WTC11 (cell line): ENCODE data around the gene TNS2. TPM values are rescaled to one million over a fixed set of nuclear protein-coding genes. Genes with fewer than 3 reads are reported as not detected.

Source experiments
- ATAC-seq: fragments of 200-7000 bp; cut with Tn5 transposase; 2 replicates; pipeline ENCODE4 v1.10.0; 2021; ENCODE audit warnings: mild to moderate bottlenecking, moderate library complexity
- CTCF ChIA-PET: fragments of 300-600 bp; sonication (Branson Sonifier 250); formaldehyde crosslinking; loops from one replicate; lab custom pipeline; 2021; ENCODE audit warnings: antibody characterized with exemption; lab: Charles Lee
- POLR2A ChIA-PET: fragments of 350-600 bp; sonication (Branson Sonifier 250); formaldehyde crosslinking; loops from one replicate; lab custom pipeline; 2021; ENCODE audit warnings: antibody characterized with exemption; lab: Charles Lee
- DNase-seq: peaks from one replicate; pipeline ENCODE4 v3.0.0; 2021; ENCODE audit warnings: low spot score
- H3K27ac Mint-ChIP-seq: 2 replicates; pipeline ENCODE4 v1.8.0; 2021; ENCODE audit warnings: mixed read lengths
- H3K27me3 Mint-ChIP-seq: 2 replicates; pipeline ENCODE4 v1.8.0; 2021; ENCODE audit warnings: low read depth, mild to moderate bottlenecking, moderate library complexity, mixed read lengths
- H3K36me3 Mint-ChIP-seq: 2 replicates; pipeline ENCODE4 v1.8.0; 2021; ENCODE audit warnings: mixed read lengths
- H3K4me1 Mint-ChIP-seq: 2 replicates; pipeline ENCODE4 v1.8.0; 2022; ENCODE audit warnings: mixed read lengths
- H3K4me3 Mint-ChIP-seq: 2 replicates; pipeline ENCODE4 v1.8.0; 2021; ENCODE audit warnings: mild to moderate bottlenecking, moderate library complexity, mixed read lengths
- H3K9me3 Mint-ChIP-seq: 2 replicates; pipeline ENCODE4 v1.8.0; 2021; ENCODE audit warnings: mixed read lengths
- AFF4 ChIP-seq: sonication (generic); formaldehyde crosslinking; IDR thresholded peaks from 2 replicates; pipeline ENCODE4 v1.8.1; 2023; ENCODE audit warnings: mild to moderate bottlenecking, missing genetic modification reagents, borderline replicate concordance
- E2F5 ChIP-seq: sonication (generic); formaldehyde crosslinking; IDR thresholded peaks from 2 replicates; pipeline ENCODE4 v1.8.1; 2022; ENCODE audit warnings: mild to moderate bottlenecking, moderate library complexity, missing genetic modification reagents
- FOXK1 ChIP-seq: sonication (generic); formaldehyde crosslinking; IDR thresholded peaks from 2 replicates; pipeline ENCODE4 v1.8.0; 2022; ENCODE audit warnings: mild to moderate bottlenecking, moderate library complexity, missing genetic modification reagents
- JAZF1 ChIP-seq: fragments of 250-450 bp; sonication (Bioruptor Pico); IDR thresholded peaks from 2 replicates; pipeline ENCODE4 v1.9.0; 2021; ENCODE audit warnings: moderate library complexity, mild to moderate bottlenecking, inconsistent platforms
- MLX ChIP-seq: sonication (generic); formaldehyde crosslinking; IDR thresholded peaks from 2 replicates; pipeline ENCODE4 v1.8.1; 2023; ENCODE audit warnings: mild to moderate bottlenecking, missing genetic modification reagents, moderate library complexity
- NR2C2 ChIP-seq: sonication (generic); formaldehyde crosslinking; IDR thresholded peaks from 2 replicates; pipeline ENCODE4 v1.8.0; 2022; ENCODE audit warnings: mild to moderate bottlenecking, missing genetic modification reagents
- RELA ChIP-seq: sonication (generic); formaldehyde crosslinking; IDR thresholded peaks from 2 replicates; pipeline ENCODE4 v1.8.1; 2022; ENCODE audit warnings: missing genetic modification reagents, mild to moderate bottlenecking, borderline replicate concordance
- RORB ChIP-seq: fragments of 250-450 bp; sonication (Bioruptor Pico); IDR thresholded peaks from 2 replicates; pipeline ENCODE4 v1.9.0; 2021; ENCODE audit warnings: mild to moderate bottlenecking
- SMAD4 ChIP-seq: sonication (generic); formaldehyde crosslinking; IDR thresholded peaks from 2 replicates; pipeline ENCODE4 v1.8.0; 2022; ENCODE audit warnings: mild to moderate bottlenecking, missing genetic modification reagents
- USF2 ChIP-seq: sonication (generic); formaldehyde crosslinking; IDR thresholded peaks from 2 replicates; pipeline ENCODE4 v1.8.1; 2023; ENCODE audit warnings: mild to moderate bottlenecking, missing genetic modification reagents, moderate library complexity
- total RNA-seq: library from RNA; stranded (reverse); gene quantifications from 3 replicates; pipeline ENCODE4 v1.2.3, GENCODE V29; 2021
- TF ChIP-seq, protein P1 (sequence below): sonication (generic); formaldehyde crosslinking; IDR thresholded peaks from 2 replicates; pipeline ENCODE4 v1.8.0; 2022; ENCODE audit warnings: missing genetic modification reagents

TNS2 gene
- total RNA-seq, 1 experiment from 2014 or later = 7.7 TPM

DNA sequence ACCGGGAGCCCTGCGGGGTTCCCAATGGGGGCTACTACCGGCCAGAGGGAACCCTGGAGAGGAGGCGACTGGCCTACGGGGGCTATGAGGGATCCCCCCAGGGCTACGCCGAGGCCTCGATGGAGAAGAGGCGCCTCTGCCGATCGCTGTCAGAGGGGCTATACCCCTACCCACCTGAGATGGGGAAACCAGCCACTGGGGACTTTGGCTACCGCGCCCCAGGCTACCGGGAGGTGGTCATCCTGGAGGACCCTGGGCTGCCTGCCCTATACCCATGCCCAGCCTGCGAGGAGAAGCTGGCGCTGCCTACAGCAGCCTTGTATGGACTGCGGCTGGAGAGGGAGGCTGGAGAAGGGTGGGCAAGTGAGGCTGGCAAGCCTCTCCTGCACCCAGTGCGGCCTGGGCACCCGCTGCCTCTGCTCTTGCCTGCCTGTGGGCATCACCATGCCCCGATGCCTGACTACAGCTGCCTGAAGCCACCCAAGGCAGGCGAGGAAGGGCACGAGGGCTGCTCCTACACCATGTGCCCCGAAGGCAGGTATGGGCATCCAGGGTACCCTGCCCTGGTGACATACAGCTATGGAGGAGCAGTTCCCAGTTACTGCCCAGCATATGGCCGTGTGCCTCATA lies 9.7 kb downstream of the TNS2 start:
- ATAC-seq = no peak

GRCh38 chr12:53060064-53060720 lies 10.3 kb downstream of the TNS2 start:
- H3K4me1 Mint-ChIP-seq = peaks cover 7% of the 10 kb centered on the region
- no peak for ATAC-seq
- H3K9me3 Mint-ChIP-seq = no peaks in the 10 kb centered on the region
- H3K27ac Mint-ChIP-seq = no peak overlapping the region
- no peak for DNase-seq
- POLR2A ChIA-PET = no interaction called here
- H3K4me3 Mint-ChIP-seq = no peak overlapping the region
- H3K36me3 Mint-ChIP-seq = no peaks in the 10 kb centered on the region
- no peak for TF ChIP-seq AFF4 (CRISPR knock-in tag)
- TF ChIP-seq JAZF1 (CRISPR knock-in tag) = no peak
- TF ChIP-seq MLX (CRISPR knock-in tag) = no peak
- no peak for TF ChIP-seq SMAD4
- no peak for TF ChIP-seq RELA (CRISPR knock-in tag)
- no peak for TF ChIP-seq USF2 (CRISPR knock-in tag)
- TF ChIP-seq, protein P1, sequence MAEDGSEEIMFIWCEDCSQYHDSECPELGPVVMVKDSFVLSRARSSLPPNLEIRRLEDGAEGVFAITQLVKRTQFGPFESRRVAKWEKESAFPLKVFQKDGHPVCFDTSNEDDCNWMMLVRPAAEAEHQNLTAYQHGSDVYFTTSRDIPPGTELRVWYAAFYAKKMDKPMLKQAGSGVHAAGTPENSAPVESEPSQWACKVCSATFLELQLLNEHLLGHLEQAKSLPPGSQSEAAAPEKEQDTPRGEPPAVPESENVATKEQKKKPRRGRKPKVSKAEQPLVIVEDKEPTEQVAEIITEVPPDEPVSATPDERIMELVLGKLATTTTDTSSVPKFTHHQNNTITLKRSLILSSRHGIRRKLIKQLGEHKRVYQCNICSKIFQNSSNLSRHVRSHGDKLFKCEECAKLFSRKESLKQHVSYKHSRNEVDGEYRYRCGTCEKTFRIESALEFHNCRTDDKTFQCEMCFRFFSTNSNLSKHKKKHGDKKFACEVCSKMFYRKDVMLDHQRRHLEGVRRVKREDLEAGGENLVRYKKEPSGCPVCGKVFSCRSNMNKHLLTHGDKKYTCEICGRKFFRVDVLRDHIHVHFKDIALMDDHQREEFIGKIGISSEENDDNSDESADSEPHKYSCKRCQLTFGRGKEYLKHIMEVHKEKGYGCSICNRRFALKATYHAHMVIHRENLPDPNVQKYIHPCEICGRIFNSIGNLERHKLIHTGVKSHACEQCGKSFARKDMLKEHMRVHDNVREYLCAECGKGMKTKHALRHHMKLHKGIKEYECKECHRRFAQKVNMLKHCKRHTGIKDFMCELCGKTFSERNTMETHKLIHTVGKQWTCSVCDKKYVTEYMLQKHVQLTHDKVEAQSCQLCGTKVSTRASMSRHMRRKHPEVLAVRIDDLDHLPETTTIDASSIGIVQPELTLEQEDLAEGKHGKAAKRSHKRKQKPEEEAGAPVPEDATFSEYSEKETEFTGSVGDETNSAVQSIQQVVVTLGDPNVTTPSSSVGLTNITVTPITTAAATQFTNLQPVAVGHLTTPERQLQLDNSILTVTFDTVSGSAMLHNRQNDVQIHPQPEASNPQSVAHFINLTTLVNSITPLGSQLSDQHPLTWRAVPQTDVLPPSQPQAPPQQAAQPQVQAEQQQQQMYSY = no peak
- no peak for TF ChIP-seq NR2C2 (CRISPR knock-in tag)
- TF ChIP-seq RORB (CRISPR knock-in tag) = no peak
- TF ChIP-seq E2F5 (CRISPR knock-in tag) = no peak
- CTCF ChIA-PET = interaction anchor here (1.4 to 11.2 kb wide), 5 partner anchors 11 to 154 kb away, joined by 6 to 474 read pairs (median 16); partner anchors contain the start of genes IGFBP6, SOAT2 and TNS2
- H3K27me3 Mint-ChIP-seq = peaks cover 71% of the 10 kb centered on the region

More for the DNA sequence above, 9.7 kb downstream of the TNS2 start:
- peaks cover 71% of the 10 kb centered on the region for H3K27me3 Mint-ChIP-seq
- peaks cover 7% of the 10 kb centered on the region for H3K4me1 Mint-ChIP-seq
- no peaks in the 10 kb centered on the region for H3K36me3 Mint-ChIP-seq
- no peaks in the 10 kb centered on the region for H3K9me3 Mint-ChIP-seq
- no peak overlapping the region for H3K4me3 Mint-ChIP-seq
- TF ChIP-seq FOXK1 (CRISPR knock-in tag) = no peak
- TF ChIP-seq, all 79 proteins: peak for 0
- H3K27ac Mint-ChIP-seq = no peak overlapping the region
- ChIA-PET CTCF (interaction anchor here (6.6 to 11.2 kb wide), 2 partner anchors 10 to 37 kb away, joined by 70 to 474 read pairs; partner anchors contain the start of genes IGFBP6, SOAT2 and TNS2), POLR2A (no interaction called here)
- DNase-seq = no peak
